Gastroesophageal sphincter (tissue), 4 donors: ENCODE measurements around the gene CLTC. TPM values are rescaled to one million over a fixed set of nuclear protein-coding genes. Genes with fewer than 3 reads are reported as not detected.
A peak's percentile ranks its signal among the peaks of the same experiment; 100 is the strongest.

Experiments
- ATAC-seq: fragments of 150-250 bp; one replicate; pipeline ENCODE4 v1.9.1; 2016; ENCODE audit warnings: mild to moderate bottlenecking, moderate library complexity
- H3K27ac ChIP-seq, 4 donors: fragments of 200-600 bp; sonication (generic) in 3 of 4; 1 replicate in 3 of 4; 2 replicates in 1 of 4; pipeline ENCODE4 v1.5.1; 2016 to 2019
- H3K27me3 ChIP-seq: fragments of 200-600 bp; sonication (generic); one replicate; pipeline ENCODE4 v1.5.1; 2019
- H3K36me3 ChIP-seq, 2 donors: fragments of 200-600 bp; sonication (generic); one replicate each; pipeline ENCODE4 v1.5.1; 2019; ENCODE audit warnings: control low read depth in 1 of 2
- H3K4me1 ChIP-seq, 3 donors: fragments of 200-600 bp; sonication (generic); 1 replicate in 2 of 3; 2 replicates in 1 of 3; pipeline ENCODE4 v1.5.1; 2016 to 2019; ENCODE audit warnings: control low read depth in 2 of 3
- H3K4me3 ChIP-seq, 2 donors: fragments of 200-600 bp; sonication (generic); one replicate each; pipeline ENCODE4 v1.5.1; 2019; ENCODE audit warnings: mild to moderate bottlenecking in 1 of 2, moderate library complexity in 1 of 2
- H3K9me3 ChIP-seq, 3 donors: fragments of 200-600 bp; sonication (generic); one replicate each; pipeline ENCODE4 v1.5.1; 2017 to 2019; ENCODE audit warnings: control low read depth in 2 of 3
- CTCF ChIP-seq, 4 experiments: fragments of 200-600 bp in 2 of 4; fragments of 450-650 bp in 2 of 4; sonication (generic) in 1 of 4; IDR thresholded peaks; one replicate each; pipeline ENCODE4 v1.5.1; 2017 to 2019; ENCODE audit warnings: antibody characterized with exemption in 4 of 4, mild to moderate bottlenecking in 2 of 4, moderate library complexity in 2 of 4
- EP300 ChIP-seq: sonication (generic); formaldehyde crosslinking; IDR thresholded peaks from one replicate; pipeline ENCODE4 v1.6.1; 2017; ENCODE audit warnings: antibody characterized with exemption, mild to moderate bottlenecking
- POLR2A ChIP-seq, 2 donors: fragments of 450-650 bp; IDR thresholded peaks; one replicate each; pipeline ENCODE4 v1.6.1; 2017; ENCODE audit warnings: antibody characterized with exemption in 2 of 2, mild to moderate bottlenecking in 2 of 2, moderate library complexity in 1 of 2
- POLR2AphosphoS5 ChIP-seq: sonication (generic); formaldehyde crosslinking; IDR thresholded peaks from one replicate; pipeline ENCODE4 v1.6.1; 2017; ENCODE audit warnings: antibody characterized with exemption
- WGBS, 2 donors: methylation state at CpG; one replicate each; pipeline ENCODE4 v1.1.5; 2018; ENCODE audit warnings: low coverage in 1 of 2; 5-methylcytosine and 5-hydroxymethylcytosine counted together
- total RNA-seq, 4 donors: library from RNA; depleted of rRNA; stranded (reverse); fragments of >200 nt; gene quantifications; one replicate each; pipeline ENCODE4 v1.1.0, GENCODE V29; 2016

Gene CLTC
- total RNA-seq, 4 donors from 2014 or later = 290 to 342 (median 317) TPM

DNA sequence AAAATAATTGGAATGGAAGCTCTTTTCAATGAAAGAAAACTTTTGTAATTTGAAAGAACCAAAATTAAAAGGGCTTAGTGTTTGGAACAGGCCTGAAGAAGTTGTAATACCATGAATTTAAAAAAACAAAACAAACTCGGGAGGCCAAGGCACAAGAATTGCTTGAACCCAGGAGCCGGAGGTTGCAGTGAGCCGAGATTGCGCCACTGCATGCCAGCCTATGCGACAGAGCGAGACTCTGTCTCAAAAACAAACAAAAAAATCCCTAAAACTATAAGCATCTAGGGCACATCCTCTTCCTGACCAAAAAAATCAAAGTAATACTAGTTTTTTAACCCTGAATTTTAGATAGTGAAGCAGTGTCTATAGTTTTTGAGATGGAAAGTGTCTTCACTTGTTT, 12.7 kb downstream of the CLTC start:
- 81 to 88% methylated on average over 6 of the region's 6 CpGs for WGBS, 2 donors

GRCh38 chr17:59633658-59634359, 14.1 kb downstream of the CLTC start:
- H3K27me3 ChIP-seq = no peaks in the 10 kb centered on the region
- no peak overlapping the region for H3K27ac ChIP-seq
- H3K4me3 ChIP-seq = no peak overlapping the region
- no peak for TF ChIP-seq POLR2A (IDR thresholded peaks at IDR 0.05)
- no peak for TF ChIP-seq CTCF (IDR thresholded peaks at IDR 0.05)
- no peak for TF ChIP-seq POLR2AphosphoS5
- TF ChIP-seq EP300 = no peak
- H3K9me3 ChIP-seq = no peaks in the 10 kb centered on the region
- WGBS, 2 donors = 71 to 78% methylated on average over 5 of the region's 5 CpGs
- H3K36me3 ChIP-seq = no peaks in the 10 kb centered on the region
- peaks cover 6 to 88% (median 18%) of the 10 kb centered on the region in 3 donors for H3K4me1 ChIP-seq
- no peak for ATAC-seq

More for the DNA sequence above, 12.7 kb downstream of the CLTC start:
- H3K27ac ChIP-seq = no peak overlapping the region
- no peak overlapping the region for H3K4me3 ChIP-seq
- ATAC-seq = no peak
- H3K9me3 ChIP-seq = no peaks in the 10 kb centered on the region
- no peaks in the 10 kb centered on the region for H3K36me3 ChIP-seq
- no peak for TF ChIP-seq CTCF (IDR thresholded peaks at IDR 0.05)
- no peak for TF ChIP-seq POLR2AphosphoS5
- no peak for TF ChIP-seq EP300
- no peak for TF ChIP-seq POLR2A (IDR thresholded peaks at IDR 0.05)
- H3K27me3 ChIP-seq = no peaks in the 10 kb centered on the region
- H3K4me1 ChIP-seq = peaks cover 14 to 88% (median 24%) of the 10 kb centered on the region in 3 donors

DNA sequence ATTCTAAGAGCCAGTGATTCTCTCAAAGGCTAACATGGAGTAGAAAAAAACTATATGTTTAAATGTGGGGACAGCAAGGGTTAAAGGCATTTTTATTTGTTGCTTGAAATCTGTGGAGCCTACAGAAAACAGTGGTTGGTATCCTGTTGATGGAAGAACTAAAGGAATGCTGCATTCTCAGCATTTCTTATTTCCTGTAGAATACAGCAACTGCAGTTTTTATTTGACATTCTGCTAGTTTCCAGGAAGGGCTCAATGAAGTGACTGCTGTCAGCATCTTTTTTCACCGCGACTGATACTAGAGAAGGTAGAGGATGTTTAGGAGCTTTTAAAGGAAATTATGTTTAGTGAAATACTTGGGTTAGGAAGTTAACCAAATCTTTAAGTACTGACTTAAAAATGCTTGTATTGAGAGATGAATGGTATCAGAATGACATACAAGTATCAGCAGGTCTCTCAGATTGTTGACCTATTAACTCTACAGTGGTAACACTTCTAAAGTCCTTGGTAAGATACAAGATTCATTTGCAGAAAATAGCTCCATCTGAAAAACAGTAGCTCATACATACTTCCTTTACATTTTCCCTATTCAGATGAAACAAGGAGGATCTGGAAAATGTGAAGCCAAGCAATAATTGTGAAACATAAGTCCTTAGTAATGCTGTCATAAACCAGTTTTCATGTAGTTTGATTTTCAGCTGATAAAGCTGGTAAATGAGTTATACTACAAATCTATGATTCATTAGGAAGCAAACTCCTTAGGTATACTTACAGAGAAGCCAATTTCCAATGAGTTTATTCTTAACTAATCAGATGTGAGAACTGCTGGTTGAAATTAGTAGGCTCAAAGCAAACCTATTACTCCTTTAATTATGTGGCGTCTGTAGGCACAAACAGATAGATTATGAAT, 15.2 kb downstream of the CLTC start:
- Histone ChIP-seq H3K36me3 (no peaks in the 10 kb centered on the region), H3K27me3 (no peaks in the 10 kb centered on the region), H3K27ac (peak overlapping the region in 2 of 4 donors; percentile 14 to 23), H3K9me3 (no peaks in the 10 kb centered on the region), H3K4me1 (peaks cover 6 to 88% (median 18%) of the 10 kb centered on the region in 3 donors), H3K4me3 (no peak overlapping the region)
- 52 to 63% methylated on average over 3 of the region's 3 CpGs for WGBS, 2 donors
- no peak for TF ChIP-seq POLR2A (IDR thresholded peaks at IDR 0.05)
- no peak for TF ChIP-seq EP300
- TF ChIP-seq POLR2AphosphoS5 = no peak
- TF ChIP-seq CTCF (IDR thresholded peaks at IDR 0.05) = no peak
- no peak for ATAC-seq

DNA sequence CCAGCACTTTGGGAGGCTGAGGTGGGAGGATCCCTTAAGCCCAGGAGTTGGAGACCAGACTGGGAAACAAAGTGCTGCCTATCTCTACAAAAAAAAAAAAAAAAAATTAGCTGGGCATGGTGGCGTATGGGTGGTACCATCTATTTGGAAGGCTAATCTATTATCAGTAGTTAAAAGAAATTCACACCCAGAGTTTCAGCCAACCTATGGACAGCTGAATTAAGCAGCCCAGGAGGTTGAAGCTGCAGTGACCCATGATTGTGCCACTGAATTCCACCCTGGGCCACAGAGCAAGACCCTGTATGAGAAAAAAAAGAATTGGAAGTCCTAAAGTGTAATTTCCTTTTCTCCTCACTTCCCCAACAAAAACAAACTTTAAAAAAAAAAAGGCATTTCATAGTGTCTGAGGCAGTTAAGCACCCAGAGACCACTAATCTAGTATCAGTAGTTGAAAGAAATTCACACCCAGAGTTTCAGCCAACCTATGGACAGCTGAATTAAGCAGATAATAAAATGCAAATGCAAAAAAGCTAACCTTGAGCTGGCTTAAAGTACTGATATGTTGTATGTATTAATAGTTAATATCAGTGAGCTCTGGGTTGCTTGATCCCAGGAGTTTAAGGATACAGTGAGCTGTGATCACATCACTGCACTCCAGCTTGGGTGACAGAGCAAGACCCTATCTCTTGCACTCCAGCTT, 18.1 kb downstream of the CLTC start:
- WGBS, 2 donors = 67 to 86% methylated on average over 1 of the region's 1 CpG

More for the DNA sequence above, 18.1 kb downstream of the CLTC start:
- Histone ChIP-seq H3K27ac (no peak overlapping the region), H3K36me3 (no peaks in the 10 kb centered on the region), H3K9me3 (no peaks in the 10 kb centered on the region), H3K4me3 (no peak overlapping the region), H3K4me1 (peaks cover 8 to 90% (median 23%) of the 10 kb centered on the region in 3 donors), H3K27me3 (no peaks in the 10 kb centered on the region)
- ATAC-seq = no peak
- TF ChIP-seq POLR2AphosphoS5 (no peak), POLR2A (IDR thresholded peaks at IDR 0.05) (no peak), EP300 (no peak), CTCF (IDR thresholded peaks at IDR 0.05) (no peak)
